SK-N-SH (cell line): ENCODE measurements around the gene MIEN1. TPM values are rescaled to one million over a fixed set of nuclear protein-coding genes. Genes with fewer than 3 reads are reported as not detected.
"Not testable (repeated sequence)": the region's sequence is repeated elsewhere in the genome, so short reads cannot be mapped to it uniquely, and the experiment has no call there.

Experiments used
- CTCF ChIA-PET: fragments of 300-600, 350-600 bp; formaldehyde crosslinking; extraction: SDS; loops from one replicate; lab custom pipeline; 2021; lab: Yijun Ruan, JAX
- POLR2A ChIA-PET: fragments of 350-600 bp; sonication (Branson Sonifier 250); formaldehyde crosslinking; extraction: SDS; loops from one replicate; lab custom pipeline; 2020; ENCODE audit warnings: antibody characterized with exemption, inconsistent platforms; lab: Yijun Ruan, JAX
- DNase-seq: peaks from one replicate; pipeline ENCODE4 v3.0.0; 2012
- H2AFZ ChIP-seq: fragments of 200-600 bp; sonication (generic); 2 replicates; pipeline ENCODE4 v1.8.1; 2016; ENCODE audit warnings: antibody characterized with exemption, mild to moderate bottlenecking, low read depth
- H3F3A ChIP-seq: fragments of 200-600 bp; sonication (generic); replicated peaks from 2 replicates; pipeline ENCODE3; 2016; ENCODE audit warnings: antibody characterized with exemption, mild to moderate bottlenecking; ENCODE audit not compliant: insufficient read depth
- H3K27ac ChIP-seq, 2 experiments: fragments of 200-500 bp in 1 of 2; fragments of 200-600 bp in 1 of 2; sonication (Bioruptor generic) in 1 of 2; sonication (generic), shearing (Covaris generic) in 1 of 2; 2 replicates each; pipeline versions ENCODE4 v1.5.1 to v1.6.1; 2014 to 2016; ENCODE audit warnings: low read depth in 2 of 2, inconsistent platforms in 1 of 2, low read length in 1 of 2, mild to moderate bottlenecking in 1 of 2, mixed read lengths in 1 of 2
- H3K27me3 ChIP-seq: fragments of 200-600 bp; sonication (generic), shearing (Covaris generic); 2 replicates; pipeline ENCODE4 v1.6.1; 2016; ENCODE audit warnings: mixed run types; ENCODE audit not compliant: insufficient read depth
- H3K36me3 ChIP-seq, 2 experiments: fragments of 200-500 bp in 1 of 2; fragments of 200-600 bp in 1 of 2; sonication (Bioruptor generic) in 1 of 2; sonication (generic) in 1 of 2; replicated peaks in 1 of 2; 2 replicates each; pipeline versions ENCODE3 to v1.5.1; 2014 to 2016; ENCODE audit warnings: low read length in 1 of 2, mild to moderate bottlenecking in 1 of 2; ENCODE audit not compliant: insufficient read depth in 2 of 2, control insufficient read depth in 1 of 2
- H3K4me1 ChIP-seq, 2 experiments: fragments of 200-500 bp in 1 of 2; fragments of 200-600 bp in 1 of 2; sonication (Bioruptor generic) in 1 of 2; sonication (generic), shearing (Covaris generic) in 1 of 2; 2 replicates each; pipeline versions ENCODE4 v1.5.1 to v1.6.1; 2014 to 2016; ENCODE audit warnings: low read depth in 1 of 2, low read length in 1 of 2, mixed run types in 1 of 2; ENCODE audit not compliant: insufficient read depth in 2 of 2, control insufficient read depth in 1 of 2
- H3K4me2 ChIP-seq: fragments of 200-600 bp; sonication (generic), shearing (Covaris generic); 2 replicates; pipeline ENCODE4 v1.6.1; 2017; ENCODE audit warnings: mixed run types
- H3K4me3 ChIP-seq, 2 experiments: fragments of 200-500 bp in 1 of 2; fragments of 200-600 bp in 1 of 2; sonication (Bioruptor generic) in 1 of 2; sonication (generic), shearing (Covaris generic) in 1 of 2; 2 replicates each; pipeline versions ENCODE4 v1.5.1 to v1.8.1; 2014 to 2016; ENCODE audit warnings: low read depth in 2 of 2, inconsistent platforms in 1 of 2, low read length in 1 of 2, mild to moderate bottlenecking in 1 of 2, mixed read lengths in 1 of 2, moderate library complexity in 1 of 2
- H3K79me2 ChIP-seq: fragments of 200-600 bp; sonication (generic); 2 replicates; pipeline ENCODE4 v1.8.1; 2017; ENCODE audit warnings: mild to moderate bottlenecking; ENCODE audit not compliant: insufficient read depth
- H3K9ac ChIP-seq: fragments of 200-600 bp; sonication (generic); 2 replicates; pipeline ENCODE4 v1.6.1; 2017; ENCODE audit warnings: mixed run types
- H3K9me2 ChIP-seq: fragments of 200-600 bp; sonication (generic); 2 replicates; pipeline ENCODE4 v1.6.1; 2017; ENCODE audit warnings: mixed run types
- H3K9me3 ChIP-seq: fragments of 200-600 bp; sonication (generic); 2 replicates; pipeline ENCODE4 v1.6.1; 2017; ENCODE audit warnings: mixed run types, mild to moderate bottlenecking, moderate library complexity
- H4K20me1 ChIP-seq: fragments of 200-600 bp; sonication (generic); 2 replicates; pipeline ENCODE4 v1.6.1; 2017; ENCODE audit warnings: mild to moderate bottlenecking, mixed run types; ENCODE audit not compliant: insufficient read depth
- CHD2 ChIP-seq: fragments of 150-350 bp; IDR thresholded peaks from 2 replicates; pipeline ENCODE4 v1.6.1; 2018; ENCODE audit warnings: low read length; ENCODE audit not compliant: partially characterized antibody
- EP300 ChIP-seq, 2 experiments: IDR thresholded peaks; 2 replicates each; pipeline versions ENCODE4 v1.4.0 to v1.6.1; 2012; ENCODE audit warnings: borderline replicate concordance in 1 of 2, low read depth in 1 of 2, low read length in 1 of 2
- FOXJ3 ChIP-seq: sonication (generic); formaldehyde crosslinking; IDR thresholded peaks from 2 replicates; pipeline ENCODE4 v1.5.1; 2020; ENCODE audit warnings: mild to moderate bottlenecking, missing genetic modification reagents
- GABPA ChIP-seq: IDR thresholded peaks from 2 replicates; pipeline ENCODE4 v1.4.0; 2012; ENCODE audit warnings: low read depth, mild to moderate bottlenecking
- GATA2 ChIP-seq: sonication (generic); formaldehyde crosslinking; IDR thresholded peaks from 2 replicates; pipeline ENCODE4 v1.5.0; 2020; ENCODE audit warnings: mild to moderate bottlenecking, missing genetic modification reagents
- JUND ChIP-seq: IDR thresholded peaks from 2 replicates; pipeline ENCODE4 v1.4.0; 2012
- MXI1 ChIP-seq: IDR thresholded peaks from 2 replicates; pipeline ENCODE4 v1.6.1; 2012; ENCODE audit warnings: mild to moderate bottlenecking, low read depth, low read length, improper control_type of control experiment
- RAD21 ChIP-seq: IDR thresholded peaks from 2 replicates; pipeline ENCODE4 v1.6.1; 2012; ENCODE audit warnings: mild to moderate bottlenecking, low read length
- RFX5 ChIP-seq: IDR thresholded peaks from 2 replicates; pipeline ENCODE4 v1.6.1; 2012; ENCODE audit warnings: mild to moderate bottlenecking, improper control_type of control experiment, low read length
- RXRA ChIP-seq: IDR thresholded peaks from 2 replicates; pipeline ENCODE4 v1.4.0; 2012; ENCODE audit warnings: low read depth, mild to moderate bottlenecking, borderline replicate concordance
- SIN3A ChIP-seq: IDR thresholded peaks from 2 replicates; pipeline ENCODE4 v1.6.1; 2012; ENCODE audit warnings: low read depth, mild to moderate bottlenecking, low read length, moderate library complexity, borderline replicate concordance
- SMC3 ChIP-seq: IDR thresholded peaks from 2 replicates; pipeline ENCODE4 v1.6.1; 2012; ENCODE audit warnings: low read depth, low read length, improper control_type of control experiment
- TCF12 ChIP-seq: IDR thresholded peaks from 2 replicates; pipeline ENCODE4 v1.4.0; 2012
- YY1 ChIP-seq: IDR thresholded peaks from 2 replicates; pipeline ENCODE4 v1.4.0; 2012; ENCODE audit warnings: low read depth, mild to moderate bottlenecking
- WGBS: methylation state at CpG from one replicate; pipeline ENCODE4 v1.1.6; 2017; ENCODE audit warnings: low lambda C conversion rate; 5-methylcytosine and 5-hydroxymethylcytosine counted together
- polyA plus RNA-seq, 3 experiments: library from polyadenylated mRNA; depleted of rRNA; stranded (reverse); fragments of >200 nt; gene quantifications; 2 replicates each; pipeline ENCODE4 v1.2.3, GENCODE V29; 2012
- TF ChIP-seq, protein P1 (sequence below): fragments of 150-350 bp; IDR thresholded peaks from 2 replicates; pipeline ENCODE4 v1.6.1; 2017; ENCODE audit warnings: antibody characterized with exemption, low read length, low read depth, borderline replicate concordance
- TF ChIP-seq, protein P2 (sequence below): IDR thresholded peaks from 2 replicates; pipeline ENCODE4 v1.6.1; 2012; ENCODE audit warnings: mild to moderate bottlenecking, low read depth, low read length, moderate library complexity
- TF ChIP-seq, protein P3 (sequence below): fragments of 150-350 bp; IDR thresholded peaks from 2 replicates; pipeline ENCODE4 v1.6.1; 2016; ENCODE audit warnings: mild to moderate bottlenecking, low read depth, low read length

The MIEN1 gene
- polyA plus RNA-seq, 1 of the 3 experiments (the other 2 are of a cell fraction): 100 TPM

GRCh38 chr17:39765766-39766165, 35.4 kb upstream of the MIEN1 start:
- Histone ChIP-seq H2AFZ (no peak overlapping the region), H3K79me2 (no peaks in the 10 kb centered on the region), H3K4me1 (no peaks in the 10 kb centered on the region), H3K9me3 (no peaks in the 10 kb centered on the region), H3K4me2 (no peak overlapping the region), H3K9me2 (no peaks in the 10 kb centered on the region), H3K36me3 (no peaks in the 10 kb centered on the region), H4K20me1 (no peaks in the 10 kb centered on the region), H3K27me3 (peaks cover 82% of the 10 kb centered on the region), H3K4me3 (no peak overlapping the region), H3K9ac (no peak overlapping the region), H3F3A (no peaks in the 10 kb centered on the region), H3K27ac (no peak overlapping the region)
- POLR2A ChIA-PET: no interaction called here
- WGBS: 62% methylated on average over 17 of the region's 18 CpGs
- DNase-seq: no peak
- TF ChIP-seq EP300 (IDR thresholded peaks at IDR 0.05; ENCODE audit: borderline replicate concordance in 1 of 2, low read depth in 1 of 2, low read length in 1 of 2) (no peak), FOXJ3 (CRISPR knock-in tag) (no peak), GATA2 (CRISPR knock-in tag) (no peak), CHD2 (no peak), RXRA (no peak), YY1 (no peak)
- CTCF ChIA-PET: interaction anchor here (2.1 to 2.9 kb wide), 2 partner anchors 13 to 112 kb away, joined by 7 read pairs; no protein-coding TSS in a partner anchor

DNA sequence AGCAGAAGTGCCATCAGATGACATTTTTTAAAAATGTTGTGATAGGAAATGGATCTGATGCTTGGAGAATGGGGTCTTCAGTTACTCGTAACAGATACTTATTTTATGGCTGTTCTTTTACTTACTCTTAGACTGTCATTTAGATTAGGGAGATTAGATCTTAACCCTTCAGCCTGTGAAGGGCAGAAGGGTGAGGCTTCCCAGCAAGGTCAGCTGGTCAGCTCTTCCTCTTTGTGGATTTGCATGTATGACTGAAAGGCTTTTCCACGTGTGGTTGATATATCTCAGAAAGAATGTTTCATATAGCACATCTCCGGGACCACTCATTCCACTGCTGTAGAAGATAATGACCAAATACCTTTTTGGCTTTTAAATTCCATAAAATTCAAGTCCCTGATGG, 34.8 kb upstream of the MIEN1 start:
- CTCF ChIA-PET: interaction anchor here (1.7 to 2.9 kb wide), 3 partner anchors 10 to 112 kb away, joined by 5 to 7 read pairs (median 7); no protein-coding TSS in a partner anchor
- H2AFZ ChIP-seq: no peak overlapping the region

DNA sequence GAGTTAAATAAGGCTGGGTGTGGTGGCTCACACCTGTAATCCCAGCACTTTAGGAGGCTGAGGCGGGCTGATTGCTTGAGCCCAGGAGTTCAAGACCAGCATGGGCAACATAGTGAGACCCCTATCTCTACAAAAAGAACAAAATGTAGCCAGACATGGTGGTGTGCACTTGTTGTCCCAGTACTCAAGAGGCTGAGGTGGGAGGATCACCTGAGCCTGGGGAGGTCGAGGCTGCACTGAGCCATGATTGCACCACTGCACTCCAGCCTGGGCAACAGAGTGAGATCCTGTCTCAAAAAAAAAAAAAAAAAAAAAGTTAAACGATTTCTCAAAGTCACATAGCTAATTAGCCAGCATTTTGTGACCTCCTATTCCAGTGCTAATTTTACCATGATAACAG, 33.8 kb upstream of the MIEN1 start:
- POLR2A ChIA-PET, H3K27ac ChIP-seq, H3K4me1 ChIP-seq, H3K4me3 ChIP-seq, H3K9me2 ChIP-seq, H3F3A ChIP-seq, H3K9me3 ChIP-seq, H3K79me2 ChIP-seq, H3K4me2 ChIP-seq, H2AFZ ChIP-seq, H3K9ac ChIP-seq, H3K36me3 ChIP-seq, DNase-seq, H4K20me1 ChIP-seq: not testable (repeated sequence)
- H3K27me3 ChIP-seq: peaks cover 83% of the 10 kb centered on the region
- 2% methylated on average over 3 of the region's 3 CpGs for WGBS
- CTCF ChIA-PET: interaction anchor here (0.8 to 2.9 kb wide), 6 partner anchors 9 to 143 kb away, joined by 3 to 7 read pairs (median 4); no protein-coding TSS in a partner anchor

More for the DNA sequence above, 34.8 kb upstream of the MIEN1 start:
- WGBS: 7% methylated on average over 3 of the region's 3 CpGs
- no peaks in the 10 kb centered on the region for H3K4me1 ChIP-seq
- no peak overlapping the region for H3K27ac ChIP-seq
- H3K4me3 ChIP-seq: no peak overlapping the region
- H4K20me1 ChIP-seq: no peaks in the 10 kb centered on the region
- H3K4me2 ChIP-seq: no peak overlapping the region
- H3K9me2 ChIP-seq: no peaks in the 10 kb centered on the region
- H3K9ac ChIP-seq: no peak overlapping the region
- H3K36me3 ChIP-seq: no peaks in the 10 kb centered on the region
- TF ChIP-seq TCF12 (no peak), GATA2 (CRISPR knock-in tag) (no peak), RAD21 (no peak), SMC3 (no peak), MXI1 (no peak), RFX5 (no peak), SIN3A (no peak), JUND (no peak), GABPA (no peak)
- TF ChIP-seq, protein P1, sequence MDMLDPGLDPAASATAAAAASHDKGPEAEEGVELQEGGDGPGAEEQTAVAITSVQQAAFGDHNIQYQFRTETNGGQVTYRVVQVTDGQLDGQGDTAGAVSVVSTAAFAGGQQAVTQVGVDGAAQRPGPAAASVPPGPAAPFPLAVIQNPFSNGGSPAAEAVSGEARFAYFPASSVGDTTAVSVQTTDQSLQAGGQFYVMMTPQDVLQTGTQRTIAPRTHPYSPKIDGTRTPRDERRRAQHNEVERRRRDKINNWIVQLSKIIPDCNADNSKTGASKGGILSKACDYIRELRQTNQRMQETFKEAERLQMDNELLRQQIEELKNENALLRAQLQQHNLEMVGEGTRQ: no peak
- TF ChIP-seq, protein P2, sequence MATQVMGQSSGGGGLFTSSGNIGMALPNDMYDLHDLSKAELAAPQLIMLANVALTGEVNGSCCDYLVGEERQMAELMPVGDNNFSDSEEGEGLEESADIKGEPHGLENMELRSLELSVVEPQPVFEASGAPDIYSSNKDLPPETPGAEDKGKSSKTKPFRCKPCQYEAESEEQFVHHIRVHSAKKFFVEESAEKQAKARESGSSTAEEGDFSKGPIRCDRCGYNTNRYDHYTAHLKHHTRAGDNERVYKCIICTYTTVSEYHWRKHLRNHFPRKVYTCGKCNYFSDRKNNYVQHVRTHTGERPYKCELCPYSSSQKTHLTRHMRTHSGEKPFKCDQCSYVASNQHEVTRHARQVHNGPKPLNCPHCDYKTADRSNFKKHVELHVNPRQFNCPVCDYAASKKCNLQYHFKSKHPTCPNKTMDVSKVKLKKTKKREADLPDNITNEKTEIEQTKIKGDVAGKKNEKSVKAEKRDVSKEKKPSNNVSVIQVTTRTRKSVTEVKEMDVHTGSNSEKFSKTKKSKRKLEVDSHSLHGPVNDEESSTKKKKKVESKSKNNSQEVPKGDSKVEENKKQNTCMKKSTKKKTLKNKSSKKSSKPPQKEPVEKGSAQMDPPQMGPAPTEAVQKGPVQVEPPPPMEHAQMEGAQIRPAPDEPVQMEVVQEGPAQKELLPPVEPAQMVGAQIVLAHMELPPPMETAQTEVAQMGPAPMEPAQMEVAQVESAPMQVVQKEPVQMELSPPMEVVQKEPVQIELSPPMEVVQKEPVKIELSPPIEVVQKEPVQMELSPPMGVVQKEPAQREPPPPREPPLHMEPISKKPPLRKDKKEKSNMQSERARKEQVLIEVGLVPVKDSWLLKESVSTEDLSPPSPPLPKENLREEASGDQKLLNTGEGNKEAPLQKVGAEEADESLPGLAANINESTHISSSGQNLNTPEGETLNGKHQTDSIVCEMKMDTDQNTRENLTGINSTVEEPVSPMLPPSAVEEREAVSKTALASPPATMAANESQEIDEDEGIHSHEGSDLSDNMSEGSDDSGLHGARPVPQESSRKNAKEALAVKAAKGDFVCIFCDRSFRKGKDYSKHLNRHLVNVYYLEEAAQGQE: no peak
- TF ChIP-seq, protein P3, sequence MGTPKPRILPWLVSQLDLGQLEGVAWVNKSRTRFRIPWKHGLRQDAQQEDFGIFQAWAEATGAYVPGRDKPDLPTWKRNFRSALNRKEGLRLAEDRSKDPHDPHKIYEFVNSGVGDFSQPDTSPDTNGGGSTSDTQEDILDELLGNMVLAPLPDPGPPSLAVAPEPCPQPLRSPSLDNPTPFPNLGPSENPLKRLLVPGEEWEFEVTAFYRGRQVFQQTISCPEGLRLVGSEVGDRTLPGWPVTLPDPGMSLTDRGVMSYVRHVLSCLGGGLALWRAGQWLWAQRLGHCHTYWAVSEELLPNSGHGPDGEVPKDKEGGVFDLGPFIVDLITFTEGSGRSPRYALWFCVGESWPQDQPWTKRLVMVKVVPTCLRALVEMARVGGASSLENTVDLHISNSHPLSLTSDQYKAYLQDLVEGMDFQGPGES: no peak
- TF ChIP-seq, all 33 proteins: peak for 0
- Histone ChIP-seq H3K9me3 (no peaks in the 10 kb centered on the region), H3K27me3 (peaks cover 82% of the 10 kb centered on the region), H3F3A (no peaks in the 10 kb centered on the region), H3K79me2 (no peaks in the 10 kb centered on the region)
- POLR2A ChIA-PET: no interaction called here
- no peak for DNase-seq
